22Rv1 (cell line): ENCODE measurements around the gene SOX5.
"Not testable (repeated sequence)": the region's sequence is repeated elsewhere in the genome, so short reads cannot be mapped to it uniquely, and the experiment has no call there.

Experiments
- H3K27ac ChIP-seq: fragments of 450-650 bp; 2 replicates; pipeline ENCODE4 v1.5.1; 2017
- CTCF ChIP-seq: fragments of 450-650 bp; IDR thresholded peaks from 2 replicates; pipeline ENCODE4 v1.5.1; 2017; ENCODE audit warnings: mild to moderate bottlenecking
- ZFX ChIP-seq: fragments of 450-650 bp; IDR thresholded peaks from 2 replicates; pipeline ENCODE4 v1.6.1; 2017; ENCODE audit warnings: antibody characterized with exemption, borderline replicate concordance

The SOX5 gene

DNA sequence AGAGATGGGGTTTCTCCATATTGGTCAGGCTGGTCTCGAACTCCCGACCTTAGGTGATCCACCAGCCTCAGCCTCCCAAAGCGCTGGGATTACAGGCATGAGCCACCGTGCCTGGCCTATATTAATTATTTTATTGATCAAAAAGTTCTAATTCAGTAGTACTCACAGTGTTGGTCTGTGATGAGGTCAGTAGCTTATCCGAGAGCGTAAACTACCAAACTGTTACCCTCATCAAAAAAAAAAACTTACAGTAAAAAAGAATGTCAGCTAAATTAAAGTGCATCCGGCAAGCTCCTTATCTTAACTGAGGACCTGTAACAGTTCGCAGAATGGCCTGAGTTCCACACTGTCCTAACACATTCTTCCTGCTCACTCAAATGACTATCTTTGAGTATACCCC, 228.2 kb downstream of the SOX5 start:
- no peak overlapping the region for H3K27ac ChIP-seq
- TF ChIP-seq CTCF (no peak), ZFX (no peak)

DNA sequence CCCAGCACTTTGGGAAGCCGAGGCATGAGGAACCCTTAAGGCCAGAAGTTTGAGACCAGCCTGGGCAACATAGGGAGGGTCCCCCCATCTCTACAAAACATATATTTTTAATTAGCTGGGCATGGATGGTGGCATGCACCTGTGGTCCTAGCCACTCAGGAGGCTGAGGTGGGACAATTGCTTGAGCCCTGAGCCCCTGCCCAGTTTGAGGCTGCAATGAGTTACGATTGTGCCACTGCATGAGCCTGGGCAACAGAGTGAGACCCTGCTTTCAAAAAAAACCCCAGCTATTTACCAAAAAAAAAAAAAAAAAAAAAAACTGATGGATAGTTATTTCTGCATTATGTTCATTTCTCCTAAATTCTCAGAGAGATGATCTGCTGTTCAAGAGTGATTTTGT, 230.0 kb downstream of the SOX5 start:
- no peak for TF ChIP-seq ZFX
- TF ChIP-seq CTCF = no peak
- H3K27ac ChIP-seq = no peak overlapping the region

- H3K27ac ChIP-seq = not testable (repeated sequence)
Observed at GRCh38 chr12:23710361-23710760, 239.1 kb downstream of the SOX5 start.

DNA sequence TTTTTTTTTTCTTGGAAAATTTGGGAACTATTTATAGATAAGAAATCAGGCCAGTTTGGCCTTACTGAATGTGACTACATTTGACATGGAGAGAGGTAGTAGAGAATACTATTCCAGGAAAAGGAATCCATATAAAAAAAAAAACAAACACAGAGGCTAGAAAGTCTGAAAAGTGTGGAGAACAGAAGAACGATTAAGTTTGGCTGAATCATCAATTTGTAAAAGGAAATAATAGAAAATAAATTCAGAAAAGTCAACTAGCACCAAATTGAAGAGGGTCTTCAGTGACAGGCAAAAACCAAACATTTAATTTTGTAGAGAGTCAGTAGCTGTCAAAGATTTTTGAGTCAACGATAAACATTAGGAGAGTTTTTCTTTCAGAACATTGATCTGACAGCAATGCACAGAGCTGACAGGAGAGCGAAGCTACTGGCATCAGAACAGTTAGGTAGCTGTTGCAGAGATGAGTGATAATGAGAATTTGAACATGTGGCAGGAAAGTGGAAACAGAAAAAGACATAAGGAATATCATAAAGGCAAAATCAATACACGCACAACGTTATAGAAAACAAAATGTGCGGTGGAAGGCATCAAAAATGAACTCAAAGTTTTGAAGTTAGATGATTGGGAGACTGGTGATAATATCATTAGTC, 241.2 kb downstream of the SOX5 start:
- H3K27ac ChIP-seq = no peak overlapping the region
- no peak for TF ChIP-seq CTCF
- no peak for TF ChIP-seq ZFX

- TF ChIP-seq CTCF (no peak), ZFX (no peak)
- H3K27ac ChIP-seq = no peak overlapping the region
Observed at GRCh38 chr12:23707270-23707669, 242.2 kb downstream of the SOX5 start.

- TF ChIP-seq CTCF (no peak), ZFX (no peak)
- no peak overlapping the region for H3K27ac ChIP-seq
Observed at GRCh38 chr12:23704992-23705943, 244.2 kb downstream of the SOX5 start.

GRCh38 chr12:23703051-23703450, 246.4 kb downstream of the SOX5 start:
- no peak for TF ChIP-seq CTCF
- no peak for TF ChIP-seq ZFX
- no peak overlapping the region for H3K27ac ChIP-seq
